Parathyroid adenoma (tissue), 2 donors: ENCODE measurements around the gene PAQR5.
"Not testable (repeated sequence)": the region's sequence is repeated elsewhere in the genome, so short reads cannot be mapped to it uniquely, and the experiment has no call there.

Source experiments
- H2AFZ ChIP-seq: fragments of 300-600 bp; sonication (generic); one replicate; pipeline ENCODE4 v1.7.0; 2017; ENCODE audit warnings: antibody characterized with exemption, mild to moderate bottlenecking
- H3K27ac ChIP-seq: fragments of 300-600 bp; sonication (generic); one replicate; pipeline ENCODE4 v1.7.0; 2017
- H3K27me3 ChIP-seq: fragments of 300-600 bp; sonication (generic); one replicate; pipeline ENCODE4 v1.7.0; 2017; ENCODE audit warnings: low read length; ENCODE audit not compliant: control insufficient read depth, insufficient read depth
- H3K36me3 ChIP-seq: fragments of 300-600 bp; sonication (generic); one replicate; pipeline ENCODE4 v1.7.0; 2017; ENCODE audit warnings: low read length; ENCODE audit not compliant: control insufficient read depth, insufficient read depth
- H3K4me1 ChIP-seq: fragments of 300-600 bp; sonication (generic); one replicate; pipeline ENCODE4 v1.7.0; 2017; ENCODE audit warnings: control low read depth
- H3K4me2 ChIP-seq: fragments of 300-600 bp; sonication (generic); one replicate; pipeline ENCODE4 v1.7.0; 2017; ENCODE audit warnings: low read length
- H3K4me3 ChIP-seq: fragments of 300-600 bp; sonication (generic); one replicate; pipeline ENCODE4 v1.7.0; 2017; ENCODE audit warnings: low read depth, low read length
- H3K79me2 ChIP-seq: fragments of 300-600 bp; sonication (generic); one replicate; pipeline ENCODE4 v1.7.0; 2017; ENCODE audit warnings: control low read depth
- H3K9ac ChIP-seq: fragments of 300-600 bp; sonication (generic); one replicate; pipeline ENCODE4 v1.7.0; 2017; ENCODE audit warnings: mild to moderate bottlenecking
- H3K9me3 ChIP-seq: fragments of 300-600 bp; sonication (generic); one replicate; pipeline ENCODE4 v1.7.0; 2017; ENCODE audit warnings: low read length; ENCODE audit not compliant: control insufficient read depth
- CTCF ChIP-seq: fragments of 300-600 bp; sonication (generic); IDR thresholded peaks from one replicate; pipeline ENCODE4 v1.7.0; 2017; ENCODE audit warnings: antibody characterized with exemption, mild to moderate bottlenecking
- donor health status: primary hyperparathyroidism.

PAQR5 gene

DNA sequence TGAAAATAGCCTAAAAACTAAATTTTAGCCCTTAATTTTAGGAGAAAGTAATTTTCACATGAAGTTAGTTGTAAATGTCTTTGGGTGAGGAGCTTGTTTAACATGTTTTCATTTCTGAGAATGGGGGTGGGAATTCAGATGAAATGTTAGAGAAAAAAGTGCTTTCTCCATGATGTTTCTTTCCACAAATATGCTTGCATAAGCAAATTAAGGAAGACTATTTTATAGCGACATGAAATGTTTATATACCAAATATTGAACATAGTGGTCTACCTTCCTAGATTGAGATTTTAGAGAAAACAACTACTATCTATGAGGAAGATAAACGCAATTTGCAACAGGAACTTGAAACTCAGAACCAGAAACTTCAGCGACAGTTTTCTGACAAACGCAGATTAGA is 140.9 kb downstream of the PAQR5 start:
- Histone ChIP-seq H3K4me1 (no peaks in the 10 kb centered on the region), H3K9ac (no peak overlapping the region), H3K9me3 (no peaks in the 10 kb centered on the region), H3K36me3 (no peaks in the 10 kb centered on the region), H3K27ac (no peak overlapping the region), H3K4me3 (no peak overlapping the region), H2AFZ (no peak overlapping the region), H3K4me2 (no peak overlapping the region), H3K79me2 (no peaks in the 10 kb centered on the region), H3K27me3 (no peaks in the 10 kb centered on the region)
- no peak for TF ChIP-seq CTCF

DNA sequence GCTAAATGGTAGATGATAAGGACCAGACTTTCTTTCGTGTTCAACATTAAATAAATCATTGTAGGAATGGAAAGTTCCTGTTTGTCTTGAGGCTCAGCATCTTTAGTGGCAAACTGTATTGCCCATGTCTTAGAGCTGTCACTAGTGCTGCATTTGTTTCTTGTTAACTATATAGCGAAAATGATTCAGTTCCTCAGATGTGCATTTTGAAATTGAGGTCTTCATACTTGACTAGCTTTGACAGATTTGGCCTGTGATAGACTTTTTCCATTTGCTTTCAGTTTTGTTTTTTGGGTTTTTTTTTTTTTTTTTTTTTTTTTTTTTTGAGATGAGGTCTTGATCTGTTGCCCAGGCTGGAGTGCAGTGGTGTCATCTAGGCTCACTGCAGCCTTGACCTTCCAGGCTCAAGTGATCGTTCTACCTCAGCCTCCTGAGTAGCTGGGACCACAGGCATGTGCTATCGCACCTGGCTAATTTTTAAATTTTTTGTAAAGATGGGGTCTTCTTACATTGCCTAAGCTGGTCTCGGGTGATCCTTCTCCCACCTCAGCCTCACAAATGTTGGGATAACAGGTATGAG is 144.4 kb downstream of the PAQR5 start:
- Histone ChIP-seq H3K79me2 (no peaks in the 10 kb centered on the region), H3K9ac (no peak overlapping the region), H2AFZ (no peak overlapping the region), H3K9me3 (no peaks in the 10 kb centered on the region), H3K36me3 (no peaks in the 10 kb centered on the region), H3K27me3 (no peaks in the 10 kb centered on the region), H3K27ac (no peak overlapping the region), H3K4me3 (no peak overlapping the region), H3K4me1 (no peaks in the 10 kb centered on the region), H3K4me2 (no peak overlapping the region)
- no peak for TF ChIP-seq CTCF

DNA sequence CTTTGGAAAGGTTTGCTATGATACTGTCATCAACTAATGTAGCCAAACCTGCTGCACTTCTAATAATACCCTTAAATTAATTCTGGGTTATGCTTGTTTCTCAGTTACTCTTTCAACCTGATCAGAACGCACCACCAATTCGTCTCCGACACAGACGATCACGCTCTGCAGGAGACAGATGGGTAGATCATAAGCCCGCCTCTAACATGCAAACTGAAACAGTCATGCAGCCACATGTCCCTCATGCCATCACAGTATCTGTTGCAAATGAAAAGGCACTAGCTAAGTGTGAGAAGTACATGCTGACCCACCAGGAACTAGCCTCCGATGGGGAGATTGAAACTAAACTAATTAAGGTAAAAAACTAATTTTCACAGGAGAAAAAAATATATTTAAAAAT is 146.0 kb downstream of the PAQR5 start:
- H3K9ac ChIP-seq: no peak overlapping the region
- H3K27me3 ChIP-seq: no peaks in the 10 kb centered on the region
- no peak for TF ChIP-seq CTCF
- H3K36me3 ChIP-seq: no peaks in the 10 kb centered on the region
- no peaks in the 10 kb centered on the region for H3K79me2 ChIP-seq
- H3K4me3 ChIP-seq: no peak overlapping the region
- H2AFZ ChIP-seq: no peak overlapping the region
- H3K4me1 ChIP-seq: no peaks in the 10 kb centered on the region
- H3K27ac ChIP-seq: no peak overlapping the region
- H3K4me2 ChIP-seq: no peak overlapping the region
- no peaks in the 10 kb centered on the region for H3K9me3 ChIP-seq

- Histone ChIP-seq H3K27ac (no peak overlapping the region), H3K36me3 (no peaks in the 10 kb centered on the region), H3K79me2 (no peaks in the 10 kb centered on the region), H3K4me2 (no peak overlapping the region), H3K9me3 (no peaks in the 10 kb centered on the region), H3K9ac (no peak overlapping the region), H2AFZ (no peak overlapping the region), H3K4me1 (peaks cover 2% of the 10 kb centered on the region), H3K4me3 (no peak overlapping the region), H3K27me3 (no peaks in the 10 kb centered on the region)
- TF ChIP-seq CTCF: no peak
Observed at GRCh38 chr15:69446953-69447352, 148.2 kb downstream of the PAQR5 start.

GRCh38 chr15:69450221-69450620 is 151.5 kb downstream of the PAQR5 start:
- Histone ChIP-seq H3K79me2 (peaks cover 12% of the 10 kb centered on the region), H3K4me1 (peaks cover 14% of the 10 kb centered on the region)
- H3K27me3 ChIP-seq, H3K4me3 ChIP-seq, H3K4me2 ChIP-seq, H2AFZ ChIP-seq, H3K9ac ChIP-seq, H3K9me3 ChIP-seq, H3K27ac ChIP-seq, H3K36me3 ChIP-seq: not testable (repeated sequence)
